Rectal smooth muscle tissue (tissue), 1 donor: ENCODE measurements around the gene PRDX5.
A peak's percentile ranks its signal among the peaks of the same experiment; 100 is the strongest.

Experiments used
- H3K27ac ChIP-seq: one replicate; pipeline ENCODE4 v1.7.0; 2013; ENCODE audit warnings: low read depth, low read length, inconsistent platforms
- H3K27me3 ChIP-seq: one replicate; pipeline ENCODE4 v1.7.0; 2013; ENCODE audit warnings: low read length; ENCODE audit not compliant: control insufficient read depth, insufficient read depth
- H3K36me3 ChIP-seq: one replicate; pipeline ENCODE4 v1.7.0; 2013; ENCODE audit warnings: low read length; ENCODE audit not compliant: control insufficient read depth, insufficient read depth
- H3K4me1 ChIP-seq: one replicate; pipeline ENCODE4 v1.7.0; 2013; ENCODE audit warnings: low read length; ENCODE audit not compliant: control insufficient read depth, insufficient read depth
- H3K4me3 ChIP-seq: one replicate; pipeline ENCODE4 v1.7.0; 2013; ENCODE audit warnings: low read length
- H3K9ac ChIP-seq: one replicate; pipeline ENCODE4 v1.7.0; 2013; ENCODE audit warnings: low read length

PRDX5 gene

GRCh38 chr11:64352995-64353714, 35.2 kb downstream of the PRDX5 start:
- Histone ChIP-seq H3K27ac (no peak overlapping the region), H3K27me3 (no peaks in the 10 kb centered on the region), H3K9ac (no peak overlapping the region), H3K36me3 (no peaks in the 10 kb centered on the region), H3K4me1 (peaks cover 3% of the 10 kb centered on the region), H3K4me3 (no peak overlapping the region)

GRCh38 chr11:64353715-64354506, 36.0 kb downstream of the PRDX5 start:
- Histone ChIP-seq H3K4me3 (no peak overlapping the region), H3K4me1 (peaks cover 7% of the 10 kb centered on the region), H3K27me3 (no peaks in the 10 kb centered on the region), H3K36me3 (no peaks in the 10 kb centered on the region), H3K9ac (no peak overlapping the region), H3K27ac (no peak overlapping the region)

GRCh38 chr11:64355078-64355940, 37.4 kb downstream of the PRDX5 start:
- Histone ChIP-seq H3K4me3 (peak overlapping the region; percentile 17), H3K27ac (peak overlapping the region; percentile 15), H3K36me3 (no peaks in the 10 kb centered on the region), H3K9ac (no peak overlapping the region), H3K27me3 (no peaks in the 10 kb centered on the region), H3K4me1 (peaks cover 7% of the 10 kb centered on the region)

- no peaks in the 10 kb centered on the region for H3K27me3 ChIP-seq
- peaks cover 7% of the 10 kb centered on the region for H3K4me1 ChIP-seq
- H3K27ac ChIP-seq, result no peak overlapping the region
- peaks cover 5% of the 10 kb centered on the region for H3K36me3 ChIP-seq
- no peak overlapping the region for H3K9ac ChIP-seq
- no peak overlapping the region for H3K4me3 ChIP-seq
Observed at GRCh38 chr11:64356498-64357411, 38.8 kb downstream of the PRDX5 start.

GRCh38 chr11:64357446-64357845, 39.5 kb downstream of the PRDX5 start:
- Histone ChIP-seq H3K27me3 (no peaks in the 10 kb centered on the region), H3K4me1 (peaks cover 7% of the 10 kb centered on the region), H3K36me3 (peaks cover 11% of the 10 kb centered on the region), H3K9ac (no peak overlapping the region), H3K4me3 (no peak overlapping the region), H3K27ac (no peak overlapping the region)

GRCh38 chr11:64357904-64358535, 40.1 kb downstream of the PRDX5 start:
- Histone ChIP-seq H3K36me3 (peaks cover 13% of the 10 kb centered on the region), H3K4me1 (peaks cover 7% of the 10 kb centered on the region), H3K27ac (no peak overlapping the region)

GRCh38 chr11:64358536-64358906, 40.6 kb downstream of the PRDX5 start:
- Histone ChIP-seq H3K36me3 (peaks cover 17% of the 10 kb centered on the region), H3K27me3 (no peaks in the 10 kb centered on the region), H3K4me3 (peak overlapping the region; percentile 49), H3K27ac (peak overlapping the region; percentile 70), H3K9ac (peak overlapping the region; percentile 49), H3K4me1 (peaks cover 7% of the 10 kb centered on the region)

More at GRCh38 chr11:64357904-64358535, 40.1 kb downstream of the PRDX5 start:
- peak overlapping the region; percentile 49 for H3K4me3 ChIP-seq
- no peaks in the 10 kb centered on the region for H3K27me3 ChIP-seq
- H3K9ac ChIP-seq, result no peak overlapping the region

GRCh38 chr11:64358907-64359711, 41.2 kb downstream of the PRDX5 start, which contains the start of gene RPS6KA4:
Gene RPS6KA4 (plus strand): TSS chr11:64359162. CDS start chr11:64359236, 74 bp downstream.
- Histone ChIP-seq H3K4me3 (peak within 1 kb of the TSS; percentile 81), H3K9ac (peak within 1 kb of the TSS; percentile 82), H3K27ac (peak within 1 kb of the TSS; percentile 70), H3K4me1 (peaks cover 7% of the 10 kb centered on the region), H3K36me3 (peaks cover 17% of the 10 kb centered on the region), H3K27me3 (no peaks in the 10 kb centered on the region)

GRCh38 chr11:64359712-64360445, 42.0 kb downstream of the PRDX5 start:
- H3K9ac ChIP-seq, result peak overlapping the region; percentile 82
- H3K4me1 ChIP-seq, result peaks cover 7% of the 10 kb centered on the region
- H3K27ac ChIP-seq, result no peak overlapping the region
- peak overlapping the region; percentile 81 for H3K4me3 ChIP-seq
- no peaks in the 10 kb centered on the region for H3K27me3 ChIP-seq
- peaks cover 17% of the 10 kb centered on the region for H3K36me3 ChIP-seq

GRCh38 chr11:64360448-64360921, 42.6 kb downstream of the PRDX5 start:
- Histone ChIP-seq H3K4me1 (peaks cover 4% of the 10 kb centered on the region), H3K4me3 (no peak overlapping the region), H3K9ac (no peak overlapping the region), H3K27me3 (no peaks in the 10 kb centered on the region), H3K36me3 (peaks cover 19% of the 10 kb centered on the region), H3K27ac (no peak overlapping the region)
